ENCODE measurements around the gene CD8A.

The CD8A gene

DNA sequence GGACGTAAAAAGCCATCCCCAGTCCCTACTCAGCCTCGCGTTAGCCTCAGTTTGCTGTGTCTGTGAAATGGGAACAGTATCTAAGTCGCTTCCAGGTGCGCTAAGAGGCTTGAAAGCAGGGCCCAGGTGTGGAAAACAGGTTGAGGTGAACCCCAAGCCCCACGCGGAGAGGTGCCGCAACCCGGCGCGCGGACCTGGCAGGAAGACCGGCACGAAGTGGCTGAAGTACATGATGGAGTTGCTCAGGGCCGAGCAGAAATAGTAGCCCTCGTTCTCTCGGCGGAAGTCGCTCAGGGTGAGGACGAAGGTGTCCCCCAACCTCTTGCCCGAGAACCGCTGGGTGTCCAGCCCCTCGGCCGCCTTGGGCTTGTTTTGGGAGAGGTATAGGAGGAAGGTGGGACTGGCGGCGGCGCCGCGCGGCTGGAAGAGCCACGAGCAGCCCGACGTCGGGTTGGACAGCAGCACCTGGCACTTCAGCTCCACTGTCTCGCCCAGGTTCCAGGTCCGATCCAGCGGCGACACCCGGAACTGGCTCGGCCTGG lies 508 bp downstream of the CD8A start:
- TF ChIP-seq, protein P1, sequence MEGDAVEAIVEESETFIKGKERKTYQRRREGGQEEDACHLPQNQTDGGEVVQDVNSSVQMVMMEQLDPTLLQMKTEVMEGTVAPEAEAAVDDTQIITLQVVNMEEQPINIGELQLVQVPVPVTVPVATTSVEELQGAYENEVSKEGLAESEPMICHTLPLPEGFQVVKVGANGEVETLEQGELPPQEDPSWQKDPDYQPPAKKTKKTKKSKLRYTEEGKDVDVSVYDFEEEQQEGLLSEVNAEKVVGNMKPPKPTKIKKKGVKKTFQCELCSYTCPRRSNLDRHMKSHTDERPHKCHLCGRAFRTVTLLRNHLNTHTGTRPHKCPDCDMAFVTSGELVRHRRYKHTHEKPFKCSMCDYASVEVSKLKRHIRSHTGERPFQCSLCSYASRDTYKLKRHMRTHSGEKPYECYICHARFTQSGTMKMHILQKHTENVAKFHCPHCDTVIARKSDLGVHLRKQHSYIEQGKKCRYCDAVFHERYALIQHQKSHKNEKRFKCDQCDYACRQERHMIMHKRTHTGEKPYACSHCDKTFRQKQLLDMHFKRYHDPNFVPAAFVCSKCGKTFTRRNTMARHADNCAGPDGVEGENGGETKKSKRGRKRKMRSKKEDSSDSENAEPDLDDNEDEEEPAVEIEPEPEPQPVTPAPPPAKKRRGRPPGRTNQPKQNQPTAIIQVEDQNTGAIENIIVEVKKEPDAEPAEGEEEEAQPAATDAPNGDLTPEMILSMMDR (IDR thresholded peaks at IDR 0.05; ENCODE audit: insufficient read depth, low read depth, low read length, missing control alignments): no peak
- DNase-seq (ENCODE audit: low read depth): no peak
- H3K4me3 ChIP-seq (ENCODE audit: low read depth, low read length): no peak overlapping the region

DNA sequence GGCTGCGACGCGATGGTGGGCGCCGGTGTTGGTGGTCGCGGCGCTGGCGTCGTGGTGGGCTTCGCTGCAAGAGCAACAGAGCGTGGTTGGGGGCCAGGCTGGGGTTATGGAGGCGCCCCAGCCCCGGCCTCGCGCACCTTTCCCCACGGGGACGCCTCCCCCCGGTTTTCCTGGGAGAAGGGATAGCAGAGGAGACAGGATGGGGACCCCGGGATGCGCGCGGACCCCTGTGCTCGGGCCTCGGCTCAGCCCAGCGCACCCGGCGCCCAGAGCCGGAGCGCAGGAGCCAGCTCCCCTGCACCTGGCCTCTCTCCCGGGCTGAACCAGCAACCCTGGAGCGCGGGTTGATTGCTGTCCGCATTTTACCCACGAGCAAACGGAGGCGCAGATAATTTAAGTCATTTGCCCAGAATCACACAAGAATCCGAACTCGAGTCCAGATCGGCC lies 1.0 kb downstream of the CD8A start:
- TF ChIP-seq, protein P1 (IDR thresholded peaks at IDR 0.05; ENCODE audit: insufficient read depth, low read depth, low read length, missing control alignments): no peak
- DNase-seq (ENCODE audit: low read depth): no peak
- H3K4me3 ChIP-seq (ENCODE audit: low read depth, low read length): no peak overlapping the region

DNA sequence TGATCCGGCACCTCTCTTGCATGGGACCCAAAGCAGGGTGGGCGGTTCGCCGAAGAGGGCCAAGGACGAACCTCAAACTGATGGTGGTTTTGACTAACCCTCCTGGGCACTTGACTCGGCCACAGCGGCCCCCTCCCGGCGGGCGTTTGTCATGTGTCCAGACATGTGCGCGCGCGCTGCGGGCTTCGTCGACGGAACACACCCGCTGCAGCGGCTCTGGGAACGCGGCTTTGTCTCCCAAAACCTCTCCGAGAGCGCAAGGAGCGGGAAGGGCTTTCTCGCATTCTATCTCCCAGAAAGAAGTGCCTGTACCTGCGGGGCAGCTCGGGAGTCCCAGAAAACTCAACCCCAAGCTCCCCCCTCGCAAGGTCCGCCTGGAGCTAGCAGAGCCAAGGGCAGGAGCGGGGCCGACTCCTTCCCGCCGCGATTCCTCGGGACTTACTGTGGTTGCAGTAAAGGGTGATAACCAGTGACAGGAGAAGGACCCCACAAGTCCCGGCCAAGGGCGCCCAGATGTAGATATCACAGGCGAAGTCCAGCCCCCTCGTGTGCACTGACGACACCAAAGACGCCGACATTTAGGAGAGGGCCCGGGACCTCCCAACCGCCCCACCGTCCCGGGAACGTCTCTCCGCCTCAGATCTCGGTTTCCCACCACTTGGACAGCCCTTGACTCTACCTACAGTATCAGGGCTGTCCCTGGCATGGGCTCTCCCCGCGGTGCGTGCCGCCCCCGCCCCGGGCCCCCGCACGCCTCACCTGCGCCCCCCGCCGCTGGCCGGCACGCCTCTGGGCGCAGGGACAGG lies 1.6 kb downstream of the CD8A start:
- no peak for DNase-seq (ENCODE audit: low read depth)
- no peak overlapping the region for H3K4me3 ChIP-seq (ENCODE audit: low read depth, low read length)
- TF ChIP-seq, protein P1 (IDR thresholded peaks at IDR 0.05; ENCODE audit: insufficient read depth, low read depth, low read length, missing control alignments): no peak

DNA sequence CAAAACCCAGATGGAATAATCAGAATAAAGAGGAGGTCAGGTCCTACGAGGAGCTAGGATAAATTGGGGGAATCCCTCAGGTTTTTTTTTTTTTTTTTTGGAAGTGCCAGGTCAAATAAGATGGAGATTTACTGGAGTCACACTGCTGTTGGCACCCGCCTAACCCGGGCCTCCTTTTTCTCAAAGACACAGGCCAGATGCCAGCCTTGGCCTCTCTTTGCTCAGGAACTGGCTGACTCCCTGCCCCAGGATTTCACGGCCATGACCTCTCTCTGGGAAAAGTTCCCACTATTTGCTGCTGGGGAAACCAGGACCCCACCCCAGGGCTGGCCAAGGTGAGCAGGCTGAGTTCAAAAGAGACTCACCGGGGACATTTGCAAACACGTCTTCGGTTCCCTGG lies 2.5 kb downstream of the CD8A start:
- no peak for DNase-seq (ENCODE audit: low read depth)
- no peak overlapping the region for H3K4me3 ChIP-seq (ENCODE audit: low read depth, low read length)
- TF ChIP-seq, protein P1 (IDR thresholded peaks at IDR 0.05; ENCODE audit: insufficient read depth, low read depth, low read length, missing control alignments): no peak

DNA sequence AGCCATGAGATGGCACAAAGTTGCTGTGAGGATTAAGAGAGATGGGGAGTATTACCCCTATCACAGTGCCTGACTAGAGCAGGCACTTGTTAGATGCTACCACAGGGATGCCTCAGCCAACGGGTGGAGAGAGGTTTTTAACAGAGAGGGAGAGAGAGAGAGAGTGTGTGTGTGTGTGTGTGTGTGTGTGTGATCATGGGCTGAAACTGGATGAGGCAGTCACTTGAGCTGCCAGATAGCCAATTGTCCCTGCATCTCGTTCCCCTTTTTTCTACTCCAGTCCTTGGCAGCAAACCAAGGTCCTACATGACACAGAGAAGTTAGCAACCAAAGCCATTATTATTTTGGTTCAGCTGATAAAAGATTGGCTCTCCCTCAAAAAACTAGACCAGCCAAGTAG lies 3.0 kb downstream of the CD8A start:
- no peak for DNase-seq (ENCODE audit: low read depth)
- no peak overlapping the region for H3K4me3 ChIP-seq (ENCODE audit: low read depth, low read length)
- TF ChIP-seq, protein P1 (IDR thresholded peaks at IDR 0.05; ENCODE audit: insufficient read depth, low read depth, low read length, missing control alignments): no peak

DNA sequence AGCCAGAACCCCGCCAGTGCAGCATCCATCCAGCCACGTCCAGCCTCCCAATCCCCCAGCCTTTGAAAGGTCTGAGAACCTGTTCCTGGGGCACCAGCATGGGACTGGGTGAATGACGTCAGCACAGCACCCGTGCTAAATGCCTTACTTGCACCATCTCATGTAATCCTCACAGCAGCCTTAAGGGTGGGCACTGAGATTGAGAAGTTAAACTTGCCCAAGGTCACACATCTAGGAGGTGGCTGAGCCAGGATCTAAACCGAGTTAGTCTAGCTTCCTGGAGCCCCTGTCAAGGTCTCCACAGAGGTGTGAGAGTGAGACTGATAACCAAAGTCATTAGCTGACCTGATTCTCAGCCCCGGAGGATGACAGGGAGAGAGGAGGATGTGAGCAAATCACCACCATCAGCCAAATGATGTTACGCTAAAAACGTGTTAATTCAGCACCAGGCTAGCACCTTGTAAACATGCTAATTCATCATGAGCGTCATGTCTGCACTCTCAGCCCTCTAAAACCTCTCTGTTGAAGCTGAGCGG lies 4.6 kb downstream of the CD8A start:
- H3K4me3 ChIP-seq (ENCODE audit: low read depth, low read length): no peak overlapping the region
- TF ChIP-seq, protein P1 (IDR thresholded peaks at IDR 0.05; ENCODE audit: insufficient read depth, low read depth, low read length, missing control alignments): no peak
- DNase-seq (ENCODE audit: low read depth): no peak

Data from GM12865 (cell line).